Measurements from ENCODE around the gene ADH6.
"Not testable (repeated sequence)": the region's sequence is repeated elsewhere in the genome, so short reads cannot be mapped to it uniquely, and the experiment has no call there.

ADH6 gene

GRCh38 chr4:99235955-99236354, 16.9 kb upstream of the ADH6 start:
- Histone ChIP-seq H3K23ac (ENCODE audit: low read length) (no peak overlapping the region), H3K4me2 (ENCODE audit: low read length) (no peak overlapping the region), H3K79me1 (ENCODE audit: low read length) (no peaks in the 10 kb centered on the region), H2BK5ac (ENCODE audit: low read depth, low read length, poor library complexity) (no peak overlapping the region), H3K4ac (ENCODE audit: low read depth, low read length) (no peak overlapping the region), H4K8ac (ENCODE audit: low read depth, low read length) (no peak overlapping the region), H2BK120ac (ENCODE audit: insufficient read depth, low read length, poor library complexity) (no peak overlapping the region), H3K4me3 (ENCODE audit: low read depth, low read length) (no peak overlapping the region), H3K27ac (ENCODE audit: low read depth, low read length) (no peak overlapping the region), H4K12ac (ENCODE audit: low read depth, low read length) (no peak overlapping the region), H2AFZ (ENCODE audit: insufficient read depth, low read length, poor library complexity) (no peak overlapping the region), H2BK12ac (ENCODE audit: low read length) (no peak overlapping the region), H3K36me3 (ENCODE audit: control insufficient read depth in 1 of 2, insufficient read depth in 2 of 2, low read length in 2 of 2) (no peaks in the 10 kb centered on the region), H2AK5ac (ENCODE audit: low read length) (no peak overlapping the region), H3K79me2 (ENCODE audit: control insufficient read depth, insufficient read depth, low read length, poor library complexity) (no peaks in the 10 kb centered on the region), H4K91ac (ENCODE audit: low read depth, low read length) (no peak overlapping the region), H3K14ac (ENCODE audit: low read length) (no peak overlapping the region), H3K27me3 (ENCODE audit: insufficient read depth, low read length) (no peaks in the 10 kb centered on the region), H3K4me1 (ENCODE audit: control insufficient read depth in 1 of 2, insufficient read depth in 2 of 2, low read length in 2 of 2) (peaks cover 4 to 8% of the 10 kb centered on the region in 2 experiments), H3K18ac (ENCODE audit: low read length) (no peak overlapping the region), H3K9me3 (ENCODE audit: insufficient read depth, low read depth, low read length) (no peaks in the 10 kb centered on the region), H3K9ac (ENCODE audit: low read length) (no peak overlapping the region)
- DNase-seq, result peak in 1 of 2 donors; percentile 38
- no CpG with 5 or more reads among the region's 1 CpG for WGBS (ENCODE audit: extremely low coverage, insufficient coverage, insufficient read length)

- Histone ChIP-seq H3K27ac (ENCODE audit: low read depth, low read length) (no peak overlapping the region), H3K9ac (ENCODE audit: low read length) (no peak overlapping the region), H2BK120ac (ENCODE audit: insufficient read depth, low read length, poor library complexity) (no peak overlapping the region), H3K27me3 (ENCODE audit: insufficient read depth, low read length) (no peaks in the 10 kb centered on the region), H3K4me3 (ENCODE audit: low read depth, low read length) (no peak overlapping the region), H2BK5ac (ENCODE audit: low read depth, low read length, poor library complexity) (no peak overlapping the region), H3K4me1 (ENCODE audit: control insufficient read depth in 1 of 2, insufficient read depth in 2 of 2, low read length in 2 of 2) (peaks cover 4 to 8% of the 10 kb centered on the region in 2 experiments), H3K23ac (ENCODE audit: low read length) (no peak overlapping the region), H4K91ac (ENCODE audit: low read depth, low read length) (no peak overlapping the region), H4K8ac (ENCODE audit: low read depth, low read length) (no peak overlapping the region), H3K9me3 (ENCODE audit: insufficient read depth, low read depth, low read length) (no peaks in the 10 kb centered on the region), H2BK12ac (ENCODE audit: low read length) (no peak overlapping the region), H3K36me3 (ENCODE audit: control insufficient read depth in 1 of 2, insufficient read depth in 2 of 2, low read length in 2 of 2) (no peaks in the 10 kb centered on the region), H3K79me2 (ENCODE audit: control insufficient read depth, insufficient read depth, low read length, poor library complexity) (no peaks in the 10 kb centered on the region), H2AFZ (ENCODE audit: insufficient read depth, low read length, poor library complexity) (no peak overlapping the region), H4K12ac (ENCODE audit: low read depth, low read length) (no peak overlapping the region), H3K4ac (ENCODE audit: low read depth, low read length) (no peak overlapping the region), H3K79me1 (ENCODE audit: low read length) (no peaks in the 10 kb centered on the region), H3K18ac (ENCODE audit: low read length) (no peak overlapping the region), H3K4me2 (ENCODE audit: low read length) (no peak overlapping the region), H3K14ac (ENCODE audit: low read length) (no peak overlapping the region), H2AK5ac (ENCODE audit: low read length) (no peak overlapping the region)
- no CpG with 5 or more reads among the region's 2 CpGs for WGBS (ENCODE audit: extremely low coverage, insufficient coverage, insufficient read length)
- DNase-seq, result peak; percentile 51 to 57
Measured at GRCh38 chr4:99234331-99235010, 15.4 kb upstream of the ADH6 start.

GRCh38 chr4:99233397-99233796, 14.4 kb upstream of the ADH6 start:
- not testable (repeated sequence) for H3K36me3 ChIP-seq (ENCODE audit: control insufficient read depth in 1 of 2, insufficient read depth in 2 of 2, low read length in 2 of 2); H3K27me3 ChIP-seq (ENCODE audit: insufficient read depth, low read length); H3K23ac ChIP-seq (ENCODE audit: low read length); H4K8ac ChIP-seq (ENCODE audit: low read depth, low read length); H3K79me2 ChIP-seq (ENCODE audit: control insufficient read depth, insufficient read depth, low read length, poor library complexity); H2BK5ac ChIP-seq (ENCODE audit: low read depth, low read length, poor library complexity); H3K9ac ChIP-seq (ENCODE audit: low read length); H3K4me3 ChIP-seq (ENCODE audit: low read depth, low read length); H2AFZ ChIP-seq (ENCODE audit: insufficient read depth, low read length, poor library complexity); H4K12ac ChIP-seq (ENCODE audit: low read depth, low read length); H3K18ac ChIP-seq (ENCODE audit: low read length); H3K4me1 ChIP-seq (ENCODE audit: control insufficient read depth in 1 of 2, insufficient read depth in 2 of 2, low read length in 2 of 2); H2BK12ac ChIP-seq (ENCODE audit: low read length); H3K14ac ChIP-seq (ENCODE audit: low read length); H3K9me3 ChIP-seq (ENCODE audit: insufficient read depth, low read depth, low read length); H2BK120ac ChIP-seq (ENCODE audit: insufficient read depth, low read length, poor library complexity); H2AK5ac ChIP-seq (ENCODE audit: low read length); H3K4me2 ChIP-seq (ENCODE audit: low read length); H4K91ac ChIP-seq (ENCODE audit: low read depth, low read length); H3K79me1 ChIP-seq (ENCODE audit: low read length); H3K27ac ChIP-seq (ENCODE audit: low read depth, low read length); H3K4ac ChIP-seq (ENCODE audit: low read depth, low read length)
- peak; percentile 18 to 34 for DNase-seq
- no CpG with 5 or more reads among the region's 2 CpGs for WGBS (ENCODE audit: extremely low coverage, insufficient coverage, insufficient read length)

- H2AFZ ChIP-seq (ENCODE audit: insufficient read depth, low read length, poor library complexity); H3K36me3 ChIP-seq (ENCODE audit: control insufficient read depth in 1 of 2, insufficient read depth in 2 of 2, low read length in 2 of 2); H4K91ac ChIP-seq (ENCODE audit: low read depth, low read length); H3K27ac ChIP-seq (ENCODE audit: low read depth, low read length); H3K23ac ChIP-seq (ENCODE audit: low read length); H2BK120ac ChIP-seq (ENCODE audit: insufficient read depth, low read length, poor library complexity); H3K9ac ChIP-seq (ENCODE audit: low read length); H4K12ac ChIP-seq (ENCODE audit: low read depth, low read length); H3K4me1 ChIP-seq (ENCODE audit: control insufficient read depth in 1 of 2, insufficient read depth in 2 of 2, low read length in 2 of 2); H3K27me3 ChIP-seq (ENCODE audit: insufficient read depth, low read length); DNase-seq; H3K18ac ChIP-seq (ENCODE audit: low read length); H3K79me2 ChIP-seq (ENCODE audit: control insufficient read depth, insufficient read depth, low read length, poor library complexity); H3K4me3 ChIP-seq (ENCODE audit: low read depth, low read length); H3K4me2 ChIP-seq (ENCODE audit: low read length); H2BK5ac ChIP-seq (ENCODE audit: low read depth, low read length, poor library complexity); H3K79me1 ChIP-seq (ENCODE audit: low read length); H2BK12ac ChIP-seq (ENCODE audit: low read length); H3K4ac ChIP-seq (ENCODE audit: low read depth, low read length); H4K8ac ChIP-seq (ENCODE audit: low read depth, low read length); H2AK5ac ChIP-seq (ENCODE audit: low read length); H3K9me3 ChIP-seq (ENCODE audit: insufficient read depth, low read depth, low read length); H3K14ac ChIP-seq (ENCODE audit: low read length): not testable (repeated sequence)
- WGBS (ENCODE audit: extremely low coverage, insufficient coverage, insufficient read length), result no CpG with 5 or more reads among the region's 1 CpG
Measured at GRCh38 chr4:99228706-99229105, 9.7 kb upstream of the ADH6 start.
